Endothelial cell of umbilical vein (primary cell): ENCODE results near the gene SLC26A11. TPM values are rescaled to one million over a fixed set of nuclear protein-coding genes. Genes with fewer than 3 reads are reported as not detected.

Source experiments
- BruUV-seq: library from RNA; stranded (reverse); fragments of 400-500 nt; replicated peaks from 2 replicates; lab custom pipeline; 2021; lab: Mats Ljungman, UMichigan
- CTCF ChIA-PET: fragments of 300-600, 350-600 bp; sonication (Branson Sonifier 250); formaldehyde crosslinking; loops from one replicate; lab custom pipeline; 2021; ENCODE audit warnings: antibody characterized with exemption, inconsistent platforms; lab: Charles Lee
- POLR2A ChIA-PET: fragments of 300-600, 350-600 bp; sonication (Branson Sonifier 250); formaldehyde crosslinking; loops from one replicate; lab custom pipeline; 2021; ENCODE audit warnings: antibody characterized with exemption, inconsistent platforms; lab: Charles Lee
- DNase-seq: peaks from one replicate; pipeline ENCODE4 v3.0.0-alpha.2; 2011; ENCODE audit warnings: low read depth, low spot score
- FAIRE-seq: peaks from 2 replicates; lab custom pipeline; 2011; peaks lifted over from hg19 to GRCh38; lab: Jason Lieb, UNC
- H2AFZ ChIP-seq: 2 replicates; pipeline ENCODE4 v1.6.0; 2012; ENCODE audit warnings: low read depth, low read length, control low read depth, inconsistent platforms
- H3K27ac ChIP-seq: 2 replicates; pipeline ENCODE4 v1.5.1; 2011; ENCODE audit warnings: low read depth, mild to moderate bottlenecking, control low read depth, low read length, moderate library complexity; ENCODE audit not compliant: insufficient read depth
- H3K27me3 ChIP-seq, 2 experiments: 2 replicates each; pipeline versions ENCODE4 v1.6.0 to v1.6.1; 2011; ENCODE audit warnings: low read length in 2 of 2, mixed read lengths in 1 of 2; ENCODE audit not compliant: control insufficient read depth in 2 of 2, insufficient read depth in 2 of 2
- H3K36me3 ChIP-seq, 2 experiments: 2 replicates in 1 of 2; 3 replicates in 1 of 2; pipeline ENCODE4 v1.5.1; 2011; ENCODE audit warnings: low read length in 2 of 2, mild to moderate bottlenecking in 1 of 2, moderate library complexity in 1 of 2; ENCODE audit not compliant: control insufficient read depth in 2 of 2, insufficient read depth in 2 of 2; ENCODE audit errors: extremely low read depth in 1 of 2
- H3K4me1 ChIP-seq: 3 replicates; pipeline ENCODE4 v1.5.1; 2011; ENCODE audit warnings: mild to moderate bottlenecking, low read length; ENCODE audit not compliant: control insufficient read depth, insufficient read depth; ENCODE audit errors: extremely low read depth
- H3K4me2 ChIP-seq: 2 replicates; pipeline ENCODE4 v1.6.1; 2011; ENCODE audit warnings: low read length, control low read depth, mixed read lengths; ENCODE audit not compliant: insufficient read depth
- H3K4me3 ChIP-seq, 3 experiments: fragments of 200-600 bp in 1 of 3; sonication (generic), shearing (Covaris generic) in 1 of 3; replicated peaks in 1 of 3; 2 replicates each; pipeline ENCODE4 v1.5.1; 2011 to 2016; ENCODE audit warnings: control low read depth in 3 of 3, low read length in 3 of 3, mild to moderate bottlenecking in 2 of 3, inconsistent platforms in 1 of 3, low read depth in 1 of 3, moderate library complexity in 1 of 3; ENCODE audit not compliant: insufficient read depth in 1 of 3
- H3K79me2 ChIP-seq: 2 replicates; pipeline ENCODE4 v1.6.0; 2012; ENCODE audit warnings: low read length, inconsistent platforms; ENCODE audit not compliant: control insufficient read depth, insufficient read depth
- H3K9ac ChIP-seq: replicated peaks from 2 replicates; pipeline ENCODE3; 2011; ENCODE audit warnings: low read length, control low read depth; ENCODE audit not compliant: insufficient read depth; ENCODE audit errors: extremely low read depth
- H3K9me1 ChIP-seq: replicated peaks from 3 replicates; pipeline ENCODE4 v1.6.0; 2011; ENCODE audit warnings: mild to moderate bottlenecking, low read length; ENCODE audit not compliant: control insufficient read depth, insufficient read depth; ENCODE audit errors: extremely low read depth
- H3K9me3 ChIP-seq: replicated peaks from 2 replicates; pipeline ENCODE4 v1.5.1; 2012; ENCODE audit warnings: low read length, inconsistent platforms; ENCODE audit not compliant: control insufficient read depth, insufficient read depth
- H4K20me1 ChIP-seq: replicated peaks from 2 replicates; pipeline ENCODE3; 2011; ENCODE audit warnings: mild to moderate bottlenecking, low read length; ENCODE audit not compliant: control insufficient read depth, insufficient read depth; ENCODE audit errors: extremely low read depth
- CTCF ChIP-seq, 2 donors: IDR thresholded peaks; 1 replicate in 1 of 2; 2 replicates in 1 of 2; pipeline ENCODE4 v1.5.1; 2011; ENCODE audit warnings: low read length in 2 of 2, mild to moderate bottlenecking in 2 of 2, moderate library complexity in 2 of 2, control low read depth in 1 of 2, inconsistent platforms in 1 of 2, low read depth in 1 of 2; ENCODE audit not compliant: insufficient read depth in 1 of 2; ENCODE audit errors: extremely low read depth in 1 of 2
- EZH2 ChIP-seq: IDR thresholded peaks from 2 replicates; pipeline ENCODE4 v1.6.1; 2012; ENCODE audit warnings: borderline replicate concordance, low read depth, mild to moderate bottlenecking, moderate library complexity, low read length, inconsistent platforms; ENCODE audit not compliant: severe bottlenecking
- FOS ChIP-seq: IDR thresholded peaks from 2 replicates; pipeline ENCODE4 v1.6.1; 2011; ENCODE audit warnings: mild to moderate bottlenecking, low read length, moderate library complexity, borderline replicate concordance; ENCODE audit not compliant: insufficient read depth
- GATA2 ChIP-seq: IDR thresholded peaks from 2 replicates; pipeline ENCODE4 v1.7.0; 2011; ENCODE audit warnings: low read depth, mild to moderate bottlenecking, moderate library complexity, mixed read lengths, low read length; ENCODE audit not compliant: insufficient read length, insufficient read depth
- JUN ChIP-seq: IDR thresholded peaks from 2 replicates; pipeline ENCODE4 v1.6.1; 2011; ENCODE audit warnings: borderline replicate concordance, low read depth; ENCODE audit not compliant: insufficient read length, insufficient read depth
- MAX ChIP-seq: IDR thresholded peaks from 2 replicates; pipeline ENCODE4 v1.6.1; 2011; ENCODE audit not compliant: insufficient read depth, insufficient read length
- MYC ChIP-seq: IDR thresholded peaks from one replicate; pipeline ENCODE4 v1.6.1; 2011; ENCODE audit warnings: mild to moderate bottlenecking, low read depth, low read length
- POLR2A ChIP-seq: IDR thresholded peaks from 2 replicates; pipeline ENCODE4 v1.6.1; 2012; ENCODE audit warnings: low read depth, mild to moderate bottlenecking, control low read depth, low read length
- POLR2AphosphoS5 ChIP-seq: IDR thresholded peaks from 2 replicates; pipeline ENCODE4 v1.6.1; 2012; ENCODE audit warnings: low read depth, mild to moderate bottlenecking, control low read depth, low read length, moderate library complexity; ENCODE audit not compliant: insufficient read depth
- dilution Hi-C: fragments of 300-500 bp; cut with MboI; formaldehyde crosslinking; loops from one replicate; pipeline ENCODE4 v1.15.0; 2019; ENCODE audit warnings: low sequenced_read_pairs; ENCODE audit not compliant: extremely low pct_ligation_motif_present
- intact Hi-C: fragments of 100-400 bp; cut with micrococcal nuclease; formaldehyde crosslinking; loops from one replicate; pipeline ENCODE4 v1.10.0; 2022
- polyA plus RNA-seq, 4 experiments: library from polyadenylated mRNA; depleted of rRNA in 3 of 4; stranded (reverse) in 3 of 4; unstranded in 1 of 4; fragments of >200 nt; gene quantifications; 2 replicates each; pipeline versions ENCODE4 v1.2.1 to v1.2.3, GENCODE V29; 2011 to 2012; ENCODE audit warnings: missing spikeins in 1 of 4
- total RNA-seq: library from RNA; stranded (reverse); gene quantifications from 2 replicates; pipeline ENCODE4 v1.2.3, GENCODE V29; 2021

The SLC26A11 gene
- total and polyA plus RNA-seq, 2 donors (not counting 3 experiments of a cell fraction or from before 2014, with no cell fraction given): 25.2 to 33.0 TPM

- POLR2A ChIA-PET: interaction anchor here (1.4 kb wide), 1 partner anchor 9 kb away, joined by 4 read pairs; the partner anchor contains the start of genes SGSH and SLC26A11
- CTCF ChIA-PET: interaction anchor here (1.1 to 1.4 kb wide), 2 partner anchors 9 to 33 kb away, joined by 3 read pairs; partner anchors contain the start of gene SGSH
Observed at GRCh38 chr17:80229011-80229410, 8.8 kb downstream of the SLC26A11 start.

More at GRCh38 chr17:80229011-80229410, 8.8 kb downstream of the SLC26A11 start:
- BruUV-seq: no TSS peak
- dilution Hi-C loops: no loop called here
- Histone ChIP-seq H2AFZ (no peak overlapping the region), H3K27ac (no peak overlapping the region), H3K4me1 (no peaks in the 10 kb centered on the region), H3K9me3 (peaks cover 2% of the 10 kb centered on the region), H3K79me2 (no peaks in the 10 kb centered on the region), H3K27me3 (no peaks in the 10 kb centered on the region), H3K36me3 (peaks cover 0 to 4% of the 10 kb centered on the region in 2 experiments), H3K4me3 (no peak overlapping the region), H4K20me1 (no peaks in the 10 kb centered on the region), H3K4me2 (no peak overlapping the region), H3K9ac (no peak overlapping the region), H3K9me1 (no peaks in the 10 kb centered on the region)
- intact Hi-C loops: no loop called here
- DNase-seq (no peak), FAIRE-seq (no peak)
- TF ChIP-seq JUN (no peak), CTCF (IDR thresholded peaks at IDR 0.05; ENCODE audit: extremely low read depth in 1 of 2, insufficient read depth in 1 of 2, low read depth in 1 of 2, low read length in 2 of 2) (no peak), GATA2 (no peak), EZH2 (no peak), MYC (no peak), POLR2A (no peak), FOS (no peak), POLR2AphosphoS5 (no peak), MAX (no peak)
